Glutamatergic neuron (in vitro differentiated cells): ENCODE measurements around the gene HOXA11. TPM values are rescaled to one million over a fixed set of nuclear protein-coding genes. Genes with fewer than 3 reads are reported as not detected.

ENCODE experiments used
- DNase-seq: peaks from one replicate; pipeline ENCODE4 v3.0.0; 2022
- H3K27ac Mint-ChIP-seq: one replicate; pipeline ENCODE4 v1.8.0; 2020; ENCODE audit warnings: mild to moderate bottlenecking, mixed read lengths, inconsistent platforms; ENCODE audit not compliant: unreplicated experiment
- H3K27me3 Mint-ChIP-seq: one replicate; pipeline ENCODE4 v1.8.0; 2020; ENCODE audit warnings: mild to moderate bottlenecking, moderate library complexity, mixed read lengths, inconsistent platforms; ENCODE audit not compliant: unreplicated experiment
- H3K36me3 Mint-ChIP-seq: one replicate; pipeline ENCODE4 v1.8.0; 2020; ENCODE audit warnings: mild to moderate bottlenecking, mixed read lengths, inconsistent platforms; ENCODE audit not compliant: unreplicated experiment
- H3K4me1 Mint-ChIP-seq: one replicate; pipeline ENCODE4 v1.8.0; 2020; ENCODE audit warnings: mild to moderate bottlenecking, low read depth, mixed read lengths, inconsistent platforms; ENCODE audit not compliant: unreplicated experiment
- H3K4me3 Mint-ChIP-seq: one replicate; pipeline ENCODE4 v1.8.0; 2020; ENCODE audit warnings: mild to moderate bottlenecking, mixed read lengths, inconsistent platforms; ENCODE audit not compliant: unreplicated experiment
- H3K9me3 Mint-ChIP-seq: one replicate; pipeline ENCODE4 v1.8.0; 2020; ENCODE audit warnings: mild to moderate bottlenecking, moderate library complexity, mixed read lengths, inconsistent platforms; ENCODE audit not compliant: unreplicated experiment
- total RNA-seq: library from RNA; stranded (reverse); fragmentation: NEBNext Ultra II Directional; extraction: Animal tissue kit (Norgen Biotek cat#: 25700); gene quantifications from one replicate; pipeline ENCODE4 v1.2.1, GENCODE V29; 2021; ENCODE audit not compliant: unreplicated experiment
- TF ChIP-seq, protein P1 (sequence below): fragments of 200-600 bp; sonication (generic); IDR thresholded peaks from one replicate; pipeline ENCODE4 v1.5.0; 2021; ENCODE audit not compliant: partially characterized antibody, unreplicated experiment

HOXA11 gene
- total RNA-seq, 1 donor from 2014 or later = not detected

DNA sequence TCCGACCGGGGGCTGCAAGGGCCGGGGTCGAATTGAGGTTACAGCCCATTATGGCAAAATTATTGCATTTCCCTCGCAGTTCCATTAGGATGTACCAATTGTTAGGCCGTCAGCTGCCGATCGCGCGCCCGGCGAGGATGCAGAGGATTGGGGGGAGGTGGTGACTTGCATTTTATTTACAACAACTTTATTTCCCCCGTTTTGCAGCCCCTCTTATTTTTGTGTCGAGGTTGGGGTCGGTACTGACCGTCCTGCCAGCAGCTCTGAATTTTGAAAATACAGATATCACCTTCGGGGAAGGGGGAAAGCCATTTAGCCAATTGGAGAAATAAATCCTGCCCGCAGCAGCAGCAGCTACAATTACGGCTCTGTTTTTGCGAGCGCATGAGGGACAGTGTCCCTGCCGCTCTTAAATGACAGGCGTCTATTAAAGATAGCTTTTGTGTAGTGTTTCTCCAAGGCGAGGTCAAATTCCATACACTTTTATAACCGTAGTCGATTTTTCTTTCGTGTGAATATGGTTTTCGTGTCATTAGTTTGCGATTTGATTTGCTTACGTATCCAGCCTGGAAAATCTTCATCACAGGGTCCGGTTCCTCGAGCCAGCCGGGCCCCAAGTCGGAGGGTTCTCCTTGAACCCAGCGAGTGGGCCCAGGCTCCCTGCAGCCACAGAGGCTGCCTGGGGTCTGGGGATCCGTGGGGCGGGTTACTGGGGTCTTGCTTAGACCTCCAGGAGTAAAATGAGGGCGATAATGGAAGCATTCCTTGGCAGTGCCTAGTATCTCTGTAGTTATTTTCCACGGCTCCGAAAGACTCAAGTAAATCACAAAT is 40.9 kb downstream of the HOXA11 start:
- H3K4me1 Mint-ChIP-seq = no peaks in the 10 kb centered on the region
- TF ChIP-seq, protein P1, sequence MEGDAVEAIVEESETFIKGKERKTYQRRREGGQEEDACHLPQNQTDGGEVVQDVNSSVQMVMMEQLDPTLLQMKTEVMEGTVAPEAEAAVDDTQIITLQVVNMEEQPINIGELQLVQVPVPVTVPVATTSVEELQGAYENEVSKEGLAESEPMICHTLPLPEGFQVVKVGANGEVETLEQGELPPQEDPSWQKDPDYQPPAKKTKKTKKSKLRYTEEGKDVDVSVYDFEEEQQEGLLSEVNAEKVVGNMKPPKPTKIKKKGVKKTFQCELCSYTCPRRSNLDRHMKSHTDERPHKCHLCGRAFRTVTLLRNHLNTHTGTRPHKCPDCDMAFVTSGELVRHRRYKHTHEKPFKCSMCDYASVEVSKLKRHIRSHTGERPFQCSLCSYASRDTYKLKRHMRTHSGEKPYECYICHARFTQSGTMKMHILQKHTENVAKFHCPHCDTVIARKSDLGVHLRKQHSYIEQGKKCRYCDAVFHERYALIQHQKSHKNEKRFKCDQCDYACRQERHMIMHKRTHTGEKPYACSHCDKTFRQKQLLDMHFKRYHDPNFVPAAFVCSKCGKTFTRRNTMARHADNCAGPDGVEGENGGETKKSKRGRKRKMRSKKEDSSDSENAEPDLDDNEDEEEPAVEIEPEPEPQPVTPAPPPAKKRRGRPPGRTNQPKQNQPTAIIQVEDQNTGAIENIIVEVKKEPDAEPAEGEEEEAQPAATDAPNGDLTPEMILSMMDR = no peak
- DNase-seq = no peak
- H3K27me3 Mint-ChIP-seq = peaks cover 45% of the 10 kb centered on the region
- H3K4me3 Mint-ChIP-seq = no peak overlapping the region
- peaks cover 17% of the 10 kb centered on the region for H3K36me3 Mint-ChIP-seq
- no peak overlapping the region for H3K27ac Mint-ChIP-seq
- peaks cover 5% of the 10 kb centered on the region for H3K9me3 Mint-ChIP-seq

DNA sequence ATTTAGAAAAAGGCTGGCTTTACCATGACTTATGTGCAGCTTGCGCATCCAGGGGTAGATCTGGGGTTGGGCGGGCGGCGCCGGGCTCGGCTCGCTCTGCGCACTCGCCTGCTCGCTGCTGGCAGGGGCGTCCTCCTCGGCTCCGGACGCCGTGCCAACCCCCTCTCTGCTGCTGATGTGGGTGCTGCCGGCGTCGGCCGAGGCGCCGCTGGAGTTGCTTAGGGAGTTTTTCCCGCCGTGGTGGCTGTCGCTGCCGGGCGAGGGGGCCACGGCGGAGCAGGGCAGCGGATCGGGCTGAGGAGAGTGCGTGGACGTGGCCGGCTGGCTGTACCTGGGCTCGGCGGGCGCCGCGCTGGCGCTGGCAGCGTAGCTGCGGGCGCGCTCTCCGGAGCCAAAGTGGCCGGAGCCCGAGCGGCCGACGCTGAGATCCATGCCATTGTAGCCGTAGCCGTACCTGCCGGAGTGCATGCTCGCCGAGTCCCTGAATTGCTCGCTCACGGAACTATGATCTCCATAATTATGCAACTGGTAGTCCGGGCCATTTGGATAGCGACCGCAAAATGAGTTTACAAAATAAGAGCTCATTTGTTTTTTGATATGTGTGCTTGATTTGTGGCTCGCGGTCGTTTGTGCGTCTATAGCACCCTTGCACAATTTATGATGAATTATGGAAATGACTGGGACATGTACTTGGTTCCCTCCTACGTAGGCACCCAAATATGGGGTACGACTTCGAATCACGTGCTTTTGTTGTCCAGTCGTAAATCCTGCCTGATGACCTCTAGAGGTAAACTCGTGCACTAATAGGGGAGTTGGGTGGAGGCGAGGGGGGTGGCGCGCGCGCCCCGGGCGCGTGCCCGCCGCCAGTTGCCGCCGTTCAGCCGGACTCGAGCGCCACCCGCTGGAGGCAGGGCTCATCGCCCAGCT is 41.7 kb downstream of the HOXA11 start, which contains the start of gene HOXA5:
Gene HOXA5 (minus strand): TSS at position 659 of the 927 bp plus-strand sequence. CDS start 74 bp downstream, at position 585.
- TF ChIP-seq, protein P1 = peak; percentile 78
- DNase-seq = peak; percentile 70
- peak within 1 kb of the TSS; percentile 83 for H3K4me3 Mint-ChIP-seq
- H3K27ac Mint-ChIP-seq = no peak within 1 kb of the TSS
- H3K36me3 Mint-ChIP-seq = peaks cover 17% of the 10 kb centered on the region
- peaks cover 5% of the 10 kb centered on the region for H3K9me3 Mint-ChIP-seq
- no peaks in the 10 kb centered on the region for H3K4me1 Mint-ChIP-seq
- peaks cover 47% of the 10 kb centered on the region for H3K27me3 Mint-ChIP-seq

DNA sequence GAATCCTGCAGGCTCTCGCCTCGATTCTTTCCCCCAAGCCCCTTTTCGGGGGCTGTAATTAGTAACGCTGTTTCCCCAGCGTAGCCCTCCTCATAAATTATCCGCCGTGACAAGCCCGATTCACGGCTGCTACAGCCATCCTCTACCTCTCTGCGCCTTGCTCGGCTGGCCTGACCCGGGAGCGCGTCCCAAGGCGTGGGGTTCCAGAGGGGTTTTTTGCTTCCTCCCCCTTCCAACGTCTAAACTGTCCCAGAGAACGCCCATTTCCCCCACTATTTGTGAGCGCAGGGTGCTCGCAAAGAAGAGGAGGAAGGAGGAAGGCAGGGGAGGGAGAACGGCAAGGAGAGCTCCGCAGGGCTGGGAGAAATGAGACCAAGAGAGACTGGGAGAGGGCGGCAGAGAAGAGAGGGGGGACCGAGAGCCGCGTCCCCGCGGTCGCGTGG is 42.4 kb downstream of the HOXA11 start:
- peaks cover 5% of the 10 kb centered on the region for H3K9me3 Mint-ChIP-seq
- H3K36me3 Mint-ChIP-seq = peaks cover 17% of the 10 kb centered on the region
- H3K27me3 Mint-ChIP-seq = peaks cover 45% of the 10 kb centered on the region
- H3K27ac Mint-ChIP-seq = no peak overlapping the region
- H3K4me3 Mint-ChIP-seq = peak overlapping the region; percentile 83
- no peak for DNase-seq
- no peaks in the 10 kb centered on the region for H3K4me1 Mint-ChIP-seq
- TF ChIP-seq, protein P1 = no peak

DNA sequence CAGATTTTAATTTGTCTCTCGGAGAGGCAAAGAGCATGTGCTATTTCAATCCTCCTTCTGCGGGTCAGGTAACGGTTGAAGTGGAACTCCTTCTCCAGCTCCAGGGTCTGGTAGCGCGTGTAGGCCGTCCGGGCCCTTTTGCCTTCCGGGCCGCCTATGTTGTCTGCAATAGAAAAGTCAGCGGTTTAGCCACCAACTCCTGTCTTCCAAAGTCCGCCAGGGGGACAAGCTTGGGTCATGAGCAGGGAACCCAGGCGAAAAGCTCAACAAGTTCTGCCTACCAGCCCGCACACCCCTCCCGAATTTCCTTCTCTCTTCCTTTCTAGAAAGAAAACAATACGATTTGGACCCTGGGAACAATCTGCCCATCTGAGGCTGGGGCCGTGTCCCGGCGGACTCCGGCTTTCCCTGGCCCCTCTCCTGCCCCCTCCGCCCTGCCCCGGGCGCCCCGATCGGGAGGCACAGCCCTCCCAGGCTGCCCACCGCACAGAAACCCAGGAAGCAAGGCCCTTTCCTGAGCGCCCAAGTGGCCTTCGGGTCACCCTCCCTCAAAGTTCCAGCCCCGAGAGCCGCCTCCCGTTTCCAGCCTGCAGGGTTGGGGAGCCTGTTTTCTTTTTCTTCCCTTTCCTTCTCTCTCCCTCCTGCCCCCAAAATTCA is 43.0 kb downstream of the HOXA11 start:
- DNase-seq = no peak
- peaks cover 42% of the 10 kb centered on the region for H3K27me3 Mint-ChIP-seq
- no peaks in the 10 kb centered on the region for H3K4me1 Mint-ChIP-seq
- no peak overlapping the region for H3K27ac Mint-ChIP-seq
- H3K4me3 Mint-ChIP-seq = peak overlapping the region; percentile 83
- H3K9me3 Mint-ChIP-seq = peaks cover 5% of the 10 kb centered on the region
- peaks cover 15% of the 10 kb centered on the region for H3K36me3 Mint-ChIP-seq
- TF ChIP-seq, protein P1 = no peak
